HG03139 (cell line): ENCODE results near the gene C9orf43.
"Not testable (repeated sequence)": the region's sequence is repeated elsewhere in the genome, so short reads cannot be mapped to it uniquely, and the experiment has no call there.

Source experiments
- ATAC-seq: cut with Tn5 transposase; IDR thresholded peaks from one replicate; pipeline ENCODE4 v1.9.1; 2021; ENCODE audit not compliant: unreplicated experiment

The C9orf43 gene

GRCh38 chr9:113410207-113410864 lies at the start of gene C9orf43, which contains the start of gene POLE3:
Gene C9orf43 (plus strand): TSS chr9:113410747. CDS start chr9:113413494, 2,747 bp downstream.
Gene POLE3 (minus strand): TSS chr9:113410675. CDS start chr9:113410293, 382 bp downstream.
- peak; percentile 82 for ATAC-seq

GRCh38 chr9:113361304-113362018 lies 49.1 kb upstream of the C9orf43 start:
- ATAC-seq = no peak

- no peak for ATAC-seq
These were observed 47.2 kb upstream of the C9orf43 start for GRCh38 chr9:113363336-113363735.

- ATAC-seq = no peak
These were observed 45.6 kb upstream of the C9orf43 start for GRCh38 chr9:113364951-113365350.

- not testable (repeated sequence) for ATAC-seq
These were observed 44.9 kb upstream of the C9orf43 start for GRCh38 chr9:113365652-113366051.

GRCh38 chr9:113368348-113368981 lies 42.1 kb upstream of the C9orf43 start:
- no peak for ATAC-seq

- ATAC-seq = no peak
These were observed 41.3 kb upstream of the C9orf43 start for GRCh38 chr9:113368982-113369854.

- ATAC-seq = no peak
These were observed 40.7 kb upstream of the C9orf43 start for GRCh38 chr9:113369855-113370140.

GRCh38 chr9:113370806-113371325 lies 39.7 kb upstream of the C9orf43 start:
- no peak for ATAC-seq

- no peak for ATAC-seq
These were observed 38.5 kb upstream of the C9orf43 start for GRCh38 chr9:113372059-113372458.

- no peak for ATAC-seq
These were observed 37.3 kb upstream of the C9orf43 start for GRCh38 chr9:113373256-113373655.

- ATAC-seq = no peak
These were observed 36.7 kb upstream of the C9orf43 start for GRCh38 chr9:113373676-113374392.

- no peak for ATAC-seq
These were observed 35.2 kb upstream of the C9orf43 start for GRCh38 chr9:113375057-113376023.

- ATAC-seq = peak; percentile 71
These were observed 33.6 kb upstream of the C9orf43 start, which contains the start of gene HDHD3 for GRCh38 chr9:113376634-113377567. Gene HDHD3 (minus strand): TSS chr9:113376986. CDS start chr9:113374354, 2,632 bp downstream.

- ATAC-seq = not testable (repeated sequence)
These were observed 31.3 kb upstream of the C9orf43 start for GRCh38 chr9:113379094-113379828.

GRCh38 chr9:113379829-113380210 lies 30.7 kb upstream of the C9orf43 start:
- not testable (repeated sequence) for ATAC-seq

GRCh38 chr9:113380869-113381378 lies 29.6 kb upstream of the C9orf43 start:
- ATAC-seq = no peak
